K562 (cell line): ENCODE results near the gene BMF. TPM values are rescaled to one million over a fixed set of nuclear protein-coding genes. Genes with fewer than 3 reads are reported as not detected.

ENCODE experiments used
- ARHGAP35 ChIP-seq: fragments of 450-650 bp; IDR thresholded peaks from 2 replicates; pipeline ENCODE4 v1.6.1; 2018; ENCODE audit not compliant: partially characterized antibody
- BRF1 ChIP-seq: IDR thresholded peaks from 3 replicates; pipeline ENCODE4 v1.6.1; 2011; ENCODE audit warnings: borderline replicate concordance, mild to moderate bottlenecking; ENCODE audit not compliant: insufficient read length; ENCODE audit errors: extremely low read depth
- FOS ChIP-seq: IDR thresholded peaks from 3 replicates; pipeline ENCODE4 v1.6.1; 2011; ENCODE audit not compliant: insufficient read length; ENCODE audit errors: extremely low read depth
- HDAC1 ChIP-seq, 2 experiments: fragments of 450-650 bp; IDR thresholded peaks; 2 replicates each; pipeline ENCODE4 v1.6.1; 2016 to 2017; ENCODE audit warnings: inconsistent platforms in 1 of 2, mild to moderate bottlenecking in 1 of 2, moderate library complexity in 1 of 2
- IFI16 ChIP-seq: fragments of 250-450 bp; sonication (Bioruptor Pico); IDR thresholded peaks from 2 replicates; pipeline ENCODE4 v2.1.2; 2022; ENCODE audit warnings: mild to moderate bottlenecking, inconsistent platforms
- PML ChIP-seq: IDR thresholded peaks from 2 replicates; pipeline ENCODE4 v1.6.1; 2012; ENCODE audit warnings: low read length, inconsistent platforms
- POLR3G ChIP-seq: IDR thresholded peaks from 2 replicates; pipeline ENCODE4 v1.6.1; 2011; ENCODE audit not compliant: insufficient read length, insufficient replicate concordance; ENCODE audit errors: extremely low read depth
- RAD51 ChIP-seq: fragments of 450-650 bp; IDR thresholded peaks from 2 replicates; pipeline ENCODE4 v1.7.1; 2016; ENCODE audit warnings: low read depth, mild to moderate bottlenecking, borderline replicate concordance
- RBBP5 ChIP-seq: fragments of 200-600 bp; sonication (generic); IDR thresholded peaks from 2 replicates; pipeline ENCODE4 v1.6.1; 2012; ENCODE audit warnings: borderline replicate concordance, mild to moderate bottlenecking, low read length, control low read depth, inconsistent platforms; ENCODE audit not compliant: insufficient read depth, poor library complexity, severe bottlenecking
- RFX7 ChIP-seq: fragments of 250-450 bp; sonication (Bioruptor Pico); IDR thresholded peaks from 2 replicates; pipeline ENCODE4 v1.5.1; 2021; ENCODE audit warnings: mild to moderate bottlenecking
- RNF2 ChIP-seq: sonication (generic); IDR thresholded peaks from 2 replicates; pipeline ENCODE4 v1.6.1; 2016
- SP2 ChIP-seq: IDR thresholded peaks from 2 replicates; pipeline ENCODE4 v1.6.1; 2011; ENCODE audit warnings: mild to moderate bottlenecking, low read depth, low read length, moderate library complexity; ENCODE audit not compliant: poor library complexity, severe bottlenecking; ENCODE audit errors: extremely low read depth
- ZNF551 ChIP-seq: fragments of 250-450 bp; sonication (Bioruptor Pico); IDR thresholded peaks from 2 replicates; pipeline ENCODE4 v1.5.0; 2021; ENCODE audit warnings: mild to moderate bottlenecking, moderate library complexity
- ZNF699 ChIP-seq: fragments of 250-450 bp; sonication (Bioruptor Pico); IDR thresholded peaks from 2 replicates; pipeline ENCODE4 v1.8.0; 2021; ENCODE audit warnings: mild to moderate bottlenecking, moderate library complexity; ENCODE audit not compliant: insufficient replicate concordance
- ZNF77 ChIP-seq: fragments of 250-450 bp; sonication (Bioruptor Pico); IDR thresholded peaks from 2 replicates; pipeline ENCODE4 v1.5.0; 2020
- polyA plus RNA-seq, 8 experiments: library from polyadenylated mRNA; depleted of rRNA in 4 of 8; stranded (reverse) in 5 of 8; unstranded in 3 of 8; fragments of >200 nt; fragmentation: Nextera tagmentation in 2 of 8; fragmentation: Illumina TruSeq in 1 of 8; extraction: Ambion mirVana in 2 of 8; extraction: Trizol in 1 of 8; gene quantifications; 2 replicates each; pipeline versions ENCODE4 v1.2.1 to v1.2.3, GENCODE V29; 2011 to 2014; ENCODE audit warnings: inconsistent platforms in 1 of 8, missing spikeins in 1 of 8
- total RNA-seq, 7 experiments: library from RNA; depleted of rRNA in 6 of 7; stranded (reverse); fragments of >200 nt in 6 of 7; fragmentation: Illumina TruSeq in 2 of 7; extraction: Trizol in 2 of 7; gene quantifications; 2 replicates each; pipeline versions ENCODE4 v1.2.1 to v1.2.3, GENCODE V29; 2011 to 2021; ENCODE audit warnings: low replicate concordance in 1 of 7
- TF ChIP-seq, protein P1 (sequence below): fragments of 450-650 bp; IDR thresholded peaks from 2 replicates; pipeline ENCODE4 v1.6.1; 2014; ENCODE audit warnings: low read depth, mild to moderate bottlenecking, moderate library complexity, borderline replicate concordance
- TF ChIP-seq, protein P2 (sequence below): IDR thresholded peaks from 2 replicates; pipeline ENCODE4 v1.6.1; 2014; ENCODE audit warnings: antibody characterized with exemption
- TF ChIP-seq, protein P3 (sequence below): sonication (generic); formaldehyde crosslinking; IDR thresholded peaks from 2 replicates; pipeline ENCODE4 v1.8.1; 2023; ENCODE audit warnings: mild to moderate bottlenecking, missing genetic modification reagents
- TF ChIP-seq, protein P4 (sequence below): fragments of 250-450 bp; sonication (Bioruptor Pico); IDR thresholded peaks from 2 replicates; pipeline ENCODE4 v1.4.0; 2020; ENCODE audit warnings: mild to moderate bottlenecking, moderate library complexity

The BMF gene
- total and polyA plus RNA-seq, 9 of the 15 experiments (the other 6 are each of a cell fraction or from before 2014, with no cell fraction given) = 0.25 to 0.91 (median 0.59) TPM; not detected in 2

DNA sequence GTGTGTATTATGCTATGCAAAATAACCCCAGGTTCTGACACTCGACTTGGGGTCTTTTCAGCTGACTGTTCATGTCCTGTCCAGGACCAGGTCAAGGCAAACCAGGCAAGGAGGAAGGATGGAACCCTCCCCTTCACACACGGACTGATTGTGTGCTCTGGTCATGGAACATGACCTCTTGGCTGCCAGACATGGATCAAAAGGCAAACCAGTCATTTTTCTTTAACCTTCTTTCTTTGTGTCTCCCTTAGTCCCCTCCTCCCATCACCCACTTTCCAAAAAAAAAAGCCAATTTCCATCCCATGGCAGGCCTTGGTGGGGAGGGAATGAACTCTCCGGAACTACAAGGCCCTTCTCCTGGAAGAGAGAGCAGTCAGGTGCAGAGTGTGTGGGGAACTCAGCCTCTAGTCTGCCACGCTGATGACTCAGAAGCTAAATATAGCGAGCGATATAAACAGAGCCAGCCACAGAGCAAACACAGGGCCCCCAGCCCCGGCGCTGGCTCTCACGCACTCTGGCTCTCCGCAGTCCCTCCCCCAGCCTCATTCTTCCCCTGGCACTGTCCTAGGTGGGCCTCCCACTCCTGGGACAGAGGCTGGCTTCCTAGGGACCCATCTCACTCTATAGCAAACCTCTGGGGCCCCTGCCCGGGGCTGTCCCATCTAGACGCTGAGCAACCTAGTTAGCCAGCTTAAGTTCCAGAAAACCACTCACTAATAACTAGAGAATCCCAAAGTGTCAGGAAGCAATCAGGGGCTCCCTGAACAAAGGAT is 10.0 kb downstream of the BMF start (continued):
- TF ChIP-seq, protein P1, sequence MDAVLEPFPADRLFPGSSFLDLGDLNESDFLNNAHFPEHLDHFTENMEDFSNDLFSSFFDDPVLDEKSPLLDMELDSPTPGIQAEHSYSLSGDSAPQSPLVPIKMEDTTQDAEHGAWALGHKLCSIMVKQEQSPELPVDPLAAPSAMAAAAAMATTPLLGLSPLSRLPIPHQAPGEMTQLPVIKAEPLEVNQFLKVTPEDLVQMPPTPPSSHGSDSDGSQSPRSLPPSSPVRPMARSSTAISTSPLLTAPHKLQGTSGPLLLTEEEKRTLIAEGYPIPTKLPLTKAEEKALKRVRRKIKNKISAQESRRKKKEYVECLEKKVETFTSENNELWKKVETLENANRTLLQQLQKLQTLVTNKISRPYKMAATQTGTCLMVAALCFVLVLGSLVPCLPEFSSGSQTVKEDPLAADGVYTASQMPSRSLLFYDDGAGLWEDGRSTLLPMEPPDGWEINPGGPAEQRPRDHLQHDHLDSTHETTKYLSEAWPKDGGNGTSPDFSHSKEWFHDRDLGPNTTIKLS = no peak; the same call in 1 of the 2 replicates
- TF ChIP-seq PML (no peak), POLR3G (no peak), HDAC1 (IDR thresholded peaks at IDR 0.05) (peak in 1 of 2 experiments; percentile 69; a peak in 2 of 4 replicates), ZNF699 (no peak), RAD51 (no peak), FOS (peak; percentile 39), IFI16 (CRISPR knock-in tag) (no peak), SP2 (no peak), ARHGAP35 (no peak), BRF1 (no peak), ZNF77 (CRISPR knock-in tag) (no peak), RFX7 (CRISPR knock-in tag) (no peak), RBBP5 (peak; percentile 3), RNF2 (no peak), ZNF551 (CRISPR knock-in tag) (no peak)
- TF ChIP-seq, protein P2, sequence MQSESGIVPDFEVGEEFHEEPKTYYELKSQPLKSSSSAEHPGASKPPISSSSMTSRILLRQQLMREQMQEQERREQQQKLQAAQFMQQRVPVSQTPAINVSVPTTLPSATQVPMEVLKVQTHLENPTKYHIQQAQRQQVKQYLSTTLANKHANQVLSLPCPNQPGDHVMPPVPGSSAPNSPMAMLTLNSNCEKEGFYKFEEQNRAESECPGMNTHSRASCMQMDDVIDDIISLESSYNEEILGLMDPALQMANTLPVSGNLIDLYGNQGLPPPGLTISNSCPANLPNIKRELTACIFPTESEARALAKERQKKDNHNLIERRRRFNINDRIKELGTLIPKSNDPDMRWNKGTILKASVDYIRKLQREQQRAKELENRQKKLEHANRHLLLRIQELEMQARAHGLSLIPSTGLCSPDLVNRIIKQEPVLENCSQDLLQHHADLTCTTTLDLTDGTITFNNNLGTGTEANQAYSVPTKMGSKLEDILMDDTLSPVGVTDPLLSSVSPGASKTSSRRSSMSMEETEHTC = peak; percentile 60
- TF ChIP-seq, protein P3, sequence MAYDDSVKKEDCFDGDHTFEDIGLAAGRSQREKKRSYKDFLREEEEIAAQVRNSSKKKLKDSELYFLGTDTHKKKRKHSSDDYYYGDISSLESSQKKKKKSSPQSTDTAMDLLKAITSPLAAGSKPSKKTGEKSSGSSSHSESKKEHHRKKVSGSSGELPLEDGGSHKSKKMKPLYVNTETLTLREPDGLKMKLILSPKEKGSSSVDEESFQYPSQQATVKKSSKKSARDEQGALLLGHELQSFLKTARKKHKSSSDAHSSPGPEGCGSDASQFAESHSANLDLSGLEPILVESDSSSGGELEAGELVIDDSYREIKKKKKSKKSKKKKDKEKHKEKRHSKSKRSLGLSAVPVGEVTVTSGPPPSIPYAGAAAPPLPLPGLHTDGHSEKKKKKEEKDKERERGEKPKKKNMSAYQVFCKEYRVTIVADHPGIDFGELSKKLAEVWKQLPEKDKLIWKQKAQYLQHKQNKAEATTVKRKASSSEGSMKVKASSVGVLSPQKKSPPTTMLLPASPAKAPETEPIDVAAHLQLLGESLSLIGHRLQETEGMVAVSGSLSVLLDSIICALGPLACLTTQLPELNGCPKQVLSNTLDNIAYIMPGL (CRISPR knock-in tag) = no peak
- TF ChIP-seq, protein P4, sequence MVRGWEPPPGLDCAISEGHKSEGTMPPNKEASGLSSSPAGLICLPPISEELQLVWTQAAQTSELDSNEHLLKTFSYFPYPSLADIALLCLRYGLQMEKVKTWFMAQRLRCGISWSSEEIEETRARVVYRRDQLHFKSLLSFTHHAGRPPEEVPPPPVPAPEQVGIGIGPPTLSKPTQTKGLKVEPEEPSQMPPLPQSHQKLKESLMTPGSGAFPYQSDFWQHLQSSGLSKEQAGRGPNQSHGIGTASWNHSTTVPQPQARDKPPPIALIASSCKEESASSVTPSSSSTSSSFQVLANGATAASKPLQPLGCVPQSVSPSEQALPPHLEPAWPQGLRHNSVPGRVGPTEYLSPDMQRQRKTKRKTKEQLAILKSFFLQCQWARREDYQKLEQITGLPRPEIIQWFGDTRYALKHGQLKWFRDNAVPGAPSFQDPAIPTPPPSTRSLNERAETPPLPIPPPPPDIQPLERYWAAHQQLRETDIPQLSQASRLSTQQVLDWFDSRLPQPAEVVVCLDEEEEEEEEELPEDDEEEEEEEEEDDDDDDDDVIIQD = no peak
